ENCODE results near the gene KRT35.

The KRT35 gene

DNA sequence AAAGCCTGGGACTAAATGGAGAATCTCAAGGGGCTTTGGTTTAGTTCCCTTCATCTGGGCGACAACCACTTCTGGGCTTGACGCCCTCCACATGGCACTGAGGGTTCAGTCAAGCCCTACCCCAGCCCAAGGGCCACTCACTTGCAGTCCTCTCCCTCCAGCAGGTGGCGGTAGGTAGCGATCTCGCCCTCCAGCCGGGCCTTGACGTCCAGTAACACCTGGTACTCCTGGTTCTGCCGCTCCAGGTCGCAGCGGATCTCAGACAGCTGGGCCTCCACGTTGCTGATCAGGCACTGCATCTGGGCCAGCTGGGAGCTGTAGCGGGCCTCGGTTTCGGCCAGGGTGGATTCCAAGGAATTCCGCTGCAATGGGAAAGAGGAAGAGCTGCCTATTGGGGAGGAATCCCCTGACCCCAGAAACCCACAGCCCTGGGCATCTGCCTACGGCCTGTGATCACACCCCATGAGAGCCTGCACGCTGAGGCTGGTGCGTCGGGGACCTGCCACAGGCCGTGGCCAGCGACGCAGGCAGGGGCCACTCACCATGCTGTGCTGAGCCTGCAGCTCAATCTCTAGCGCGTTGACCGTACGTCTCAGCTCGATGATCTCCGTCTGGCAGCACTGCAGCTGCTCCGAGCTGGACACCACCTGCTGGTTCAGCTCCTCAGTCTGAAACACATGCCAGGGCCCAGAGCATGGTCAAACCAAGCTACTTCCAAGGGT, 6.0 kb upstream of the KRT35 start:
- H3K4me3 ChIP-seq (ENCODE audit: low read depth, low read length), result no peak overlapping the region
- peak; percentile 43 for DNase-seq (ENCODE audit: low read depth)
- TF ChIP-seq, protein P1, sequence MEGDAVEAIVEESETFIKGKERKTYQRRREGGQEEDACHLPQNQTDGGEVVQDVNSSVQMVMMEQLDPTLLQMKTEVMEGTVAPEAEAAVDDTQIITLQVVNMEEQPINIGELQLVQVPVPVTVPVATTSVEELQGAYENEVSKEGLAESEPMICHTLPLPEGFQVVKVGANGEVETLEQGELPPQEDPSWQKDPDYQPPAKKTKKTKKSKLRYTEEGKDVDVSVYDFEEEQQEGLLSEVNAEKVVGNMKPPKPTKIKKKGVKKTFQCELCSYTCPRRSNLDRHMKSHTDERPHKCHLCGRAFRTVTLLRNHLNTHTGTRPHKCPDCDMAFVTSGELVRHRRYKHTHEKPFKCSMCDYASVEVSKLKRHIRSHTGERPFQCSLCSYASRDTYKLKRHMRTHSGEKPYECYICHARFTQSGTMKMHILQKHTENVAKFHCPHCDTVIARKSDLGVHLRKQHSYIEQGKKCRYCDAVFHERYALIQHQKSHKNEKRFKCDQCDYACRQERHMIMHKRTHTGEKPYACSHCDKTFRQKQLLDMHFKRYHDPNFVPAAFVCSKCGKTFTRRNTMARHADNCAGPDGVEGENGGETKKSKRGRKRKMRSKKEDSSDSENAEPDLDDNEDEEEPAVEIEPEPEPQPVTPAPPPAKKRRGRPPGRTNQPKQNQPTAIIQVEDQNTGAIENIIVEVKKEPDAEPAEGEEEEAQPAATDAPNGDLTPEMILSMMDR (IDR thresholded peaks at IDR 0.05; ENCODE audit: insufficient read depth, low read depth, low read length, missing control alignments), result peak; percentile 59

DNA sequence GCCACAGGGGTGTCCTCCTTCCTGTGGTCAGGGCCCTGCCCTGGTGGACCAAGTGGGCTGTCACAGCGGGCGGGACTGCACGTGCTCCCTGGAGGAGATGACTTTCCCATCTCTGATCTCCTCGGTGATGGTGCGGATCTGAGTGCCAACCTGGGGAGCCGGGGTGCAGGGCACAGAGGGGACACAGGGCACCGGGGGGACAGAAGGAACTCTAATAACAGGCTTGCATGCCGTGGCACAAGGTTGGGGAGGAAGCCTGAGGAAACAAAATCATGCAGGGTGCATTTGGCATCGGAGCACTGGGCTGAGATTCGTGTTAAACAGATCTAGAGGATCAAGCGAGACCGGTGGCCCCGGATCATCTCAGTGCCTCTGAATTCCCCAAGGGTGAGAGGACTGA, 5.4 kb upstream of the KRT35 start:
- TF ChIP-seq, protein P1 (IDR thresholded peaks at IDR 0.05; ENCODE audit: insufficient read depth, low read depth, low read length, missing control alignments), result no peak
- DNase-seq (ENCODE audit: low read depth), result no peak
- H3K4me3 ChIP-seq (ENCODE audit: low read depth, low read length), result no peak overlapping the region

DNA sequence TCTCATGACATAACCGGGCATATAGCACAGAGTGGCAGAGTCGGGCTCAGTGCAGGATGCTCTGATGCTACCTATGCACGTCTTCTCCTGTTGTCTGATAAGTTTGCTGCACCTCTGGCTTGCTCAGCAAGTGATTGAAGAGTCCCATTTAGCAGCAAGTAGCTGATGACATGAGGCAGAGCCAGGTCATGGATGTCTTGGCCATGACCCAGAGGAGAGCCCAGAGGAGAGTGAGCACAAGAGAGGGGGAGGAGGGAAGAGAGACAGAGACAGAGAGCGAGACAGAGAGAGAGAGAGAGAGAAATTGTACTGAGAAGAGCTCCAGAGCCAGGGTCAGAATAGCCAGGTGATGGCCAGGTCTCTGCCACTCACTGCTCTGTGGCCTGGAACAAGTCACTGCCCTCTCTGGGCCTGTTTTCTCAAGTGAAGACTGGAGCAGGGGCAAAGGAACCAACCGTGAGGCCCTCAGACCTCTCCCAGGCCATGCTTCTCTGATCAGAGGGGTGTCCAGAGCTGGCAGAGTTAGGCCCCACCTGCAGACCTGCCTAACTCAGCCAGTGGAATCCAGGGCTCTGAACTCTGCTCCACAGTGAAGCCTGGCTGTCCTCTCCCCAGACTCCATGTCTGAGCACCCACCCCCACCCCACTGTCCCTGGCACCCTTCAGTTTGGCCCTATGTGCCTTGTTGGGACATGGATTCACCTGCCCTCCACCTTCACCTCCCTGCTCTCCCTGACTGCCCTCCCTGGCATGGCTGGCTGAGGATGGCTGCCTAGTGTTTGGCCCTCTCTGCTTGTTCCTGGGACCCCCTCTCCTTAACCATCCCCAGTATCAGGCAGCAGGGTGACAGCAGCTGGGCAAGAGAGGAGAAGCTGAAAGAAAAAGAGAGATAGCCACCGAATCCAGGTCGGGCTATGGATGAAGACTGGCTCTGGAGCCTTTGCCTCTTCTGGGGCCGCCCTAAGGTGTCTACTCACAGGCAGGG, 4.3 kb upstream of the KRT35 start:
- TF ChIP-seq, protein P1 (IDR thresholded peaks at IDR 0.05; ENCODE audit: insufficient read depth, low read depth, low read length, missing control alignments), result no peak
- DNase-seq (ENCODE audit: low read depth), result no peak
- no peak overlapping the region for H3K4me3 ChIP-seq (ENCODE audit: low read depth, low read length)

- no peak for DNase-seq (ENCODE audit: low read depth)
- TF ChIP-seq, protein P1 (IDR thresholded peaks at IDR 0.05; ENCODE audit: insufficient read depth, low read depth, low read length, missing control alignments), result no peak
- no peak overlapping the region for H3K4me3 ChIP-seq (ENCODE audit: low read depth, low read length)
Observed at GRCh38 chr17:41483991-41484826, 3.3 kb upstream of the KRT35 start.

DNA sequence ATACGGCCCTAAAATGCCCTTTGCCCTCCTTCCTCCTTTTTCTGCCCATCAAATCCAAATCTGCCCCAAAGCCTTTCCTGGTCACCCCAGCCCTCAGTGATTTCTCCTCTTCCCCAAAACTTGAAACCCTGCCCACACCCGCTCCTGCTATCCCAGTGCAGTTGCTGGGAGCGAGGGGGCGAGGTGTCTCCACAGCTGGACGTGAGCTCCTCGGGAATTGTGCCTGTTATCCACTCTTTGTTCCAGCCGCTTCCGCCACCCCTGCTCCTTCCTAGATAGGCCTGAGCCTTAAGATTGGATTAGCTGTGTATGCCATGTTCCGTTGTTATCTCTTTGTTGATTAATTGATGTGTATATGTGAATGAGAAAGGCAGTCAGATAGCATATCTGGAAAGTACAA, 2.6 kb upstream of the KRT35 start:
- DNase-seq (ENCODE audit: low read depth), result no peak
- no peak overlapping the region for H3K4me3 ChIP-seq (ENCODE audit: low read depth, low read length)
- TF ChIP-seq, protein P1 (IDR thresholded peaks at IDR 0.05; ENCODE audit: insufficient read depth, low read depth, low read length, missing control alignments), result no peak

GRCh38 chr17:41480581-41480980, 370 bp downstream of the KRT35 start:
- DNase-seq (ENCODE audit: low read depth), result no peak
- TF ChIP-seq, protein P1 (IDR thresholded peaks at IDR 0.05; ENCODE audit: insufficient read depth, low read depth, low read length, missing control alignments), result no peak

More at GRCh38 chr17:41480581-41480980, 370 bp downstream of the KRT35 start:
- no peak overlapping the region for H3K4me3 ChIP-seq (ENCODE audit: low read depth, low read length)

Data from GM12865 (cell line).